Endothelial cell of umbilical vein (primary cell): ENCODE measurements around the gene PECR. TPM values are rescaled to one million over a fixed set of nuclear protein-coding genes. Genes with fewer than 3 reads are reported as not detected.

Source experiments
- BruUV-seq: library from RNA; stranded (reverse); fragments of 400-500 nt; replicated peaks from 2 replicates; lab custom pipeline; 2021; lab: Mats Ljungman, UMichigan
- CTCF ChIA-PET: fragments of 300-600, 350-600 bp; sonication (Branson Sonifier 250); formaldehyde crosslinking; loops from one replicate; lab custom pipeline; 2021; ENCODE audit warnings: antibody characterized with exemption, inconsistent platforms; lab: Charles Lee
- POLR2A ChIA-PET: fragments of 300-600, 350-600 bp; sonication (Branson Sonifier 250); formaldehyde crosslinking; loops from one replicate; lab custom pipeline; 2021; ENCODE audit warnings: antibody characterized with exemption, inconsistent platforms; lab: Charles Lee
- DNase-seq: peaks from one replicate; pipeline ENCODE4 v3.0.0-alpha.2; 2011; ENCODE audit warnings: low read depth, low spot score
- FAIRE-seq: peaks from 2 replicates; lab custom pipeline; 2011; peaks lifted over from hg19 to GRCh38; lab: Jason Lieb, UNC
- H2AFZ ChIP-seq: 2 replicates; pipeline ENCODE4 v1.6.0; 2012; ENCODE audit warnings: low read depth, low read length, control low read depth, inconsistent platforms
- H3K27ac ChIP-seq: 2 replicates; pipeline ENCODE4 v1.5.1; 2011; ENCODE audit warnings: low read depth, mild to moderate bottlenecking, control low read depth, low read length, moderate library complexity; ENCODE audit not compliant: insufficient read depth
- H3K27me3 ChIP-seq, 2 experiments: 2 replicates each; pipeline versions ENCODE4 v1.6.0 to v1.6.1; 2011; ENCODE audit warnings: low read length in 2 of 2, mixed read lengths in 1 of 2; ENCODE audit not compliant: control insufficient read depth in 2 of 2, insufficient read depth in 2 of 2
- H3K36me3 ChIP-seq, 2 experiments: 2 replicates in 1 of 2; 3 replicates in 1 of 2; pipeline ENCODE4 v1.5.1; 2011; ENCODE audit warnings: low read length in 2 of 2, mild to moderate bottlenecking in 1 of 2, moderate library complexity in 1 of 2; ENCODE audit not compliant: control insufficient read depth in 2 of 2, insufficient read depth in 2 of 2; ENCODE audit errors: extremely low read depth in 1 of 2
- H3K4me1 ChIP-seq: 3 replicates; pipeline ENCODE4 v1.5.1; 2011; ENCODE audit warnings: mild to moderate bottlenecking, low read length; ENCODE audit not compliant: control insufficient read depth, insufficient read depth; ENCODE audit errors: extremely low read depth
- H3K4me2 ChIP-seq: 2 replicates; pipeline ENCODE4 v1.6.1; 2011; ENCODE audit warnings: low read length, control low read depth, mixed read lengths; ENCODE audit not compliant: insufficient read depth
- H3K4me3 ChIP-seq, 3 experiments: fragments of 200-600 bp in 1 of 3; sonication (generic), shearing (Covaris generic) in 1 of 3; replicated peaks in 1 of 3; 2 replicates each; pipeline ENCODE4 v1.5.1; 2011 to 2016; ENCODE audit warnings: control low read depth in 3 of 3, low read length in 3 of 3, mild to moderate bottlenecking in 2 of 3, inconsistent platforms in 1 of 3, low read depth in 1 of 3, moderate library complexity in 1 of 3; ENCODE audit not compliant: insufficient read depth in 1 of 3
- H3K79me2 ChIP-seq: 2 replicates; pipeline ENCODE4 v1.6.0; 2012; ENCODE audit warnings: low read length, inconsistent platforms; ENCODE audit not compliant: control insufficient read depth, insufficient read depth
- H3K9ac ChIP-seq: replicated peaks from 2 replicates; pipeline ENCODE3; 2011; ENCODE audit warnings: low read length, control low read depth; ENCODE audit not compliant: insufficient read depth; ENCODE audit errors: extremely low read depth
- H3K9me1 ChIP-seq: replicated peaks from 3 replicates; pipeline ENCODE4 v1.6.0; 2011; ENCODE audit warnings: mild to moderate bottlenecking, low read length; ENCODE audit not compliant: control insufficient read depth, insufficient read depth; ENCODE audit errors: extremely low read depth
- H3K9me3 ChIP-seq: replicated peaks from 2 replicates; pipeline ENCODE4 v1.5.1; 2012; ENCODE audit warnings: low read length, inconsistent platforms; ENCODE audit not compliant: control insufficient read depth, insufficient read depth
- H4K20me1 ChIP-seq: replicated peaks from 2 replicates; pipeline ENCODE3; 2011; ENCODE audit warnings: mild to moderate bottlenecking, low read length; ENCODE audit not compliant: control insufficient read depth, insufficient read depth; ENCODE audit errors: extremely low read depth
- EZH2 ChIP-seq: IDR thresholded peaks from 2 replicates; pipeline ENCODE4 v1.6.1; 2012; ENCODE audit warnings: borderline replicate concordance, low read depth, mild to moderate bottlenecking, moderate library complexity, low read length, inconsistent platforms; ENCODE audit not compliant: severe bottlenecking
- FOS ChIP-seq: IDR thresholded peaks from 2 replicates; pipeline ENCODE4 v1.6.1; 2011; ENCODE audit warnings: mild to moderate bottlenecking, low read length, moderate library complexity, borderline replicate concordance; ENCODE audit not compliant: insufficient read depth
- GATA2 ChIP-seq: IDR thresholded peaks from 2 replicates; pipeline ENCODE4 v1.7.0; 2011; ENCODE audit warnings: low read depth, mild to moderate bottlenecking, moderate library complexity, mixed read lengths, low read length; ENCODE audit not compliant: insufficient read length, insufficient read depth
- JUN ChIP-seq: IDR thresholded peaks from 2 replicates; pipeline ENCODE4 v1.6.1; 2011; ENCODE audit warnings: borderline replicate concordance, low read depth; ENCODE audit not compliant: insufficient read length, insufficient read depth
- MYC ChIP-seq: IDR thresholded peaks from one replicate; pipeline ENCODE4 v1.6.1; 2011; ENCODE audit warnings: mild to moderate bottlenecking, low read depth, low read length
- POLR2A ChIP-seq: IDR thresholded peaks from 2 replicates; pipeline ENCODE4 v1.6.1; 2012; ENCODE audit warnings: low read depth, mild to moderate bottlenecking, control low read depth, low read length
- POLR2AphosphoS5 ChIP-seq: IDR thresholded peaks from 2 replicates; pipeline ENCODE4 v1.6.1; 2012; ENCODE audit warnings: low read depth, mild to moderate bottlenecking, control low read depth, low read length, moderate library complexity; ENCODE audit not compliant: insufficient read depth
- dilution Hi-C: fragments of 300-500 bp; cut with MboI; formaldehyde crosslinking; loops from one replicate; pipeline ENCODE4 v1.15.0; 2019; ENCODE audit warnings: low sequenced_read_pairs; ENCODE audit not compliant: extremely low pct_ligation_motif_present
- intact Hi-C: fragments of 100-400 bp; cut with micrococcal nuclease; formaldehyde crosslinking; loops from one replicate; pipeline ENCODE4 v1.10.0; 2022
- polyA plus RNA-seq, 4 experiments: library from polyadenylated mRNA; depleted of rRNA in 3 of 4; stranded (reverse) in 3 of 4; unstranded in 1 of 4; fragments of >200 nt; gene quantifications; 2 replicates each; pipeline versions ENCODE4 v1.2.1 to v1.2.3, GENCODE V29; 2011 to 2012; ENCODE audit warnings: missing spikeins in 1 of 4
- total RNA-seq: library from RNA; stranded (reverse); gene quantifications from 2 replicates; pipeline ENCODE4 v1.2.3, GENCODE V29; 2021
- TF ChIP-seq, protein P1 (sequence below), 2 donors: IDR thresholded peaks; 1 replicate in 1 of 2; 2 replicates in 1 of 2; pipeline ENCODE4 v1.5.1; 2011; ENCODE audit warnings: low read length in 2 of 2, mild to moderate bottlenecking in 2 of 2, moderate library complexity in 2 of 2, control low read depth in 1 of 2, inconsistent platforms in 1 of 2, low read depth in 1 of 2; ENCODE audit not compliant: insufficient read depth in 1 of 2; ENCODE audit errors: extremely low read depth in 1 of 2
- TF ChIP-seq, protein P2 (sequence below): IDR thresholded peaks from 2 replicates; pipeline ENCODE4 v1.6.1; 2011; ENCODE audit not compliant: insufficient read depth, insufficient read length

Gene PECR
- total and polyA plus RNA-seq, 2 donors (not counting 3 experiments of a cell fraction or from before 2014, with no cell fraction given) = 4.1 to 6.2 TPM

DNA sequence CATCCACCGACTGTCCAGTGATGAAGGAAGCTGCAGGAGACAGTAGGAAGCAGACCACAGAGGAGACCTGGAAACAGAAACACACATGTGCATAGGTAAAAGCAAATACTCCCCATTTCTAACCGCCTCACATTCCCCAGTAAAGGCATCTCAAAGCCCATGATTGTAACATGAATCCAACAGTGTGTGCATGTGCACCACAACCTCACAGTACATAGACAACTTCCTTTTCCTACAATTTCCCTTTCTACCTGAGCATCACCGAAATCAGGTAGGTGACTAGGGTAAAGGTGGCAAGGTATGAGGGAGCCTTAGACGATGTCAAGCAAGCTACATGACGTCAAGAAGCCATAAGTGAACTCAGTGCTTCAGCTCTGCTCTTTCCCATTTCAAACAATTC is 37.7 kb downstream of the PECR start:
- Histone ChIP-seq H3K9ac (no peak overlapping the region), H3K36me3 (no peaks in the 10 kb centered on the region), H3K9me1 (no peaks in the 10 kb centered on the region), H4K20me1 (no peaks in the 10 kb centered on the region), H3K79me2 (no peaks in the 10 kb centered on the region), H3K27me3 (no peaks in the 10 kb centered on the region), H3K4me3 (no peak overlapping the region), H2AFZ (no peak overlapping the region), H3K4me2 (no peak overlapping the region), H3K9me3 (no peaks in the 10 kb centered on the region), H3K27ac (no peak overlapping the region), H3K4me1 (no peaks in the 10 kb centered on the region)
- POLR2A ChIA-PET = no interaction called here
- CTCF ChIA-PET = interaction anchor here (2.8 to 3.5 kb wide), 2 partner anchors 10 to 20 kb away, joined by 13 to 19 read pairs; no protein-coding TSS in a partner anchor
- DNase-seq = no peak
- TF ChIP-seq POLR2A (no peak), FOS (no peak), MYC (no peak), GATA2 (no peak), POLR2AphosphoS5 (no peak), JUN (no peak), EZH2 (no peak)
- TF ChIP-seq, protein P1, sequence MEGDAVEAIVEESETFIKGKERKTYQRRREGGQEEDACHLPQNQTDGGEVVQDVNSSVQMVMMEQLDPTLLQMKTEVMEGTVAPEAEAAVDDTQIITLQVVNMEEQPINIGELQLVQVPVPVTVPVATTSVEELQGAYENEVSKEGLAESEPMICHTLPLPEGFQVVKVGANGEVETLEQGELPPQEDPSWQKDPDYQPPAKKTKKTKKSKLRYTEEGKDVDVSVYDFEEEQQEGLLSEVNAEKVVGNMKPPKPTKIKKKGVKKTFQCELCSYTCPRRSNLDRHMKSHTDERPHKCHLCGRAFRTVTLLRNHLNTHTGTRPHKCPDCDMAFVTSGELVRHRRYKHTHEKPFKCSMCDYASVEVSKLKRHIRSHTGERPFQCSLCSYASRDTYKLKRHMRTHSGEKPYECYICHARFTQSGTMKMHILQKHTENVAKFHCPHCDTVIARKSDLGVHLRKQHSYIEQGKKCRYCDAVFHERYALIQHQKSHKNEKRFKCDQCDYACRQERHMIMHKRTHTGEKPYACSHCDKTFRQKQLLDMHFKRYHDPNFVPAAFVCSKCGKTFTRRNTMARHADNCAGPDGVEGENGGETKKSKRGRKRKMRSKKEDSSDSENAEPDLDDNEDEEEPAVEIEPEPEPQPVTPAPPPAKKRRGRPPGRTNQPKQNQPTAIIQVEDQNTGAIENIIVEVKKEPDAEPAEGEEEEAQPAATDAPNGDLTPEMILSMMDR (IDR thresholded peaks at IDR 0.05; ENCODE audit: extremely low read depth in 1 of 2, insufficient read depth in 1 of 2, low read depth in 1 of 2, low read length in 2 of 2) = no peak
- TF ChIP-seq, protein P2, sequence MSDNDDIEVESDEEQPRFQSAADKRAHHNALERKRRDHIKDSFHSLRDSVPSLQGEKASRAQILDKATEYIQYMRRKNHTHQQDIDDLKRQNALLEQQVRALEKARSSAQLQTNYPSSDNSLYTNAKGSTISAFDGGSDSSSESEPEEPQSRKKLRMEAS = no peak
- BruUV-seq = no TSS peak
- FAIRE-seq = no peak
- dilution Hi-C loops (no loop called here), intact Hi-C loops (no loop called here)
